GM12878 (cell line): ENCODE measurements around the gene PLCB4. TPM values are rescaled to one million over a fixed set of nuclear protein-coding genes. Genes with fewer than 3 reads are reported as not detected.

Experiments
- ATAC-seq: fragments of 200-7000 bp; cut with Tn5 transposase; 3 replicates; pipeline ENCODE4 v1.9.1; 2020; ENCODE audit warnings: mild to moderate bottlenecking, moderate library complexity
- BruUV-seq: library from RNA; stranded (reverse); fragments of 400-500 nt; replicated peaks from 2 replicates; lab custom pipeline; 2021; lab: Mats Ljungman, UMichigan
- CTCF ChIA-PET: fragments of 300-600 bp; sonication (Branson Sonifier 250); formaldehyde crosslinking; extraction: SDS; loops from one replicate; lab custom pipeline; 2021; ENCODE audit warnings: inconsistent platforms; lab: Yijun Ruan, JAX
- POLR2A ChIA-PET: fragments of 350-600 bp; formaldehyde crosslinking; extraction: SDS; loops from one replicate; lab custom pipeline; 2021; ENCODE audit warnings: inconsistent platforms; lab: Charles Lee
- RAD21 ChIA-PET: fragments of 300-600 bp; sonication (Branson Sonifier 250); formaldehyde crosslinking; loops from one replicate; lab custom pipeline; 2023; ENCODE audit warnings: antibody characterized with exemption; ENCODE audit not compliant: unreplicated experiment; lab: Charles Lee
- SMC1A ChIA-PET: fragments of 300-600 bp; sonication (Branson Sonifier 250); formaldehyde crosslinking; loops from one replicate; lab custom pipeline; 2023; ENCODE audit not compliant: unreplicated experiment, uncharacterized antibody; lab: Charles Lee
- DNase-seq: peaks from one replicate; pipeline ENCODE4 v3.0.0-alpha.2; 2011; ENCODE audit warnings: low read depth, low spot score
- FAIRE-seq: peaks from 3 replicates; lab custom pipeline; 2011; peaks lifted over from hg19 to GRCh38; lab: Jason Lieb, UNC
- H2AFZ ChIP-seq: 2 replicates; pipeline ENCODE4 v1.6.0; 2011; ENCODE audit warnings: low read depth, low read length, control low read depth; ENCODE audit not compliant: control insufficient read depth
- H3K27ac ChIP-seq: 2 replicates; pipeline ENCODE4 v1.5.1; 2011; ENCODE audit warnings: control low read depth; ENCODE audit not compliant: control insufficient read depth, insufficient read depth
- H3K27me3 ChIP-seq, 2 experiments: replicated peaks in 1 of 2; 2 replicates each; pipeline versions ENCODE4 v1.6.0 to v1.6.1; 2011; ENCODE audit warnings: low read length in 1 of 2; ENCODE audit not compliant: control insufficient read depth in 2 of 2, insufficient read depth in 2 of 2
- H3K36me3 ChIP-seq, 2 experiments: 2 replicates each; pipeline ENCODE4 v1.5.1; 2011; ENCODE audit warnings: low read length in 1 of 2; ENCODE audit not compliant: control insufficient read depth in 2 of 2, insufficient read depth in 2 of 2
- H3K4me1 ChIP-seq: 2 replicates; pipeline ENCODE4 v1.6.1; 2011; ENCODE audit warnings: mild to moderate bottlenecking, low read length, moderate library complexity, mixed read lengths; ENCODE audit not compliant: control insufficient read depth, insufficient read depth
- H3K4me2 ChIP-seq: 2 replicates; pipeline ENCODE4 v1.6.0; 2011; ENCODE audit warnings: control low read depth; ENCODE audit not compliant: control insufficient read depth, insufficient read depth
- H3K4me3 ChIP-seq: fragments of 200-600 bp; sonication (generic); 2 replicates; pipeline ENCODE4 v1.5.1; 2016
- H3K79me2 ChIP-seq: 2 replicates; pipeline ENCODE4 v1.6.0; 2011; ENCODE audit warnings: low read length; ENCODE audit not compliant: control insufficient read depth, insufficient read depth
- H3K9ac ChIP-seq: 2 replicates; pipeline ENCODE4 v1.8.0; 2011; ENCODE audit warnings: low read length, control low read depth, mixed read lengths; ENCODE audit not compliant: control insufficient read depth, insufficient read depth
- H3K9me3 ChIP-seq: replicated peaks from 3 replicates; pipeline ENCODE4 v1.5.1; 2011; ENCODE audit warnings: mild to moderate bottlenecking, low read length; ENCODE audit not compliant: control insufficient read depth, insufficient read depth
- H4K20me1 ChIP-seq: 2 replicates; pipeline ENCODE4 v1.6.0; 2011; ENCODE audit not compliant: control insufficient read depth, insufficient read depth
- JUNB ChIP-seq: IDR thresholded peaks from 2 replicates; pipeline ENCODE4 v1.6.1; 2016; ENCODE audit warnings: antibody characterized with exemption, mild to moderate bottlenecking
- KAT2A ChIP-seq: conservative IDR thresholded peaks from 2 replicates; pipeline ENCODE4 v1.6.1; 2011; ENCODE audit warnings: low read depth, low read length; ENCODE audit not compliant: control insufficient read depth
- NR2F1 ChIP-seq: fragments of 450-650 bp; conservative IDR thresholded peaks from 2 replicates; pipeline ENCODE4 v1.6.1; 2017; ENCODE audit warnings: mild to moderate bottlenecking
- NRF1 ChIP-seq: conservative IDR thresholded peaks from 2 replicates; pipeline ENCODE4 v1.6.1; 2011; ENCODE audit warnings: mild to moderate bottlenecking, low read depth, low read length, improper control_type of control experiment
- PAX5 ChIP-seq: IDR thresholded peaks from 2 replicates; pipeline ENCODE4 v1.6.1; 2011; ENCODE audit warnings: low read depth, low read length, borderline replicate concordance
- SMC3 ChIP-seq: IDR thresholded peaks from 2 replicates; pipeline ENCODE4 v1.6.1; 2011; ENCODE audit warnings: low read length, improper control_type of control experiment, borderline replicate concordance
- ZNF207 ChIP-seq: fragments of 450-650 bp; IDR thresholded peaks from 2 replicates; pipeline ENCODE4 v1.6.1; 2014; ENCODE audit warnings: antibody characterized with exemption, mild to moderate bottlenecking, borderline replicate concordance
- ZNF274 ChIP-seq: IDR thresholded peaks from one replicate; pipeline ENCODE4 v1.8.0; 2011; ENCODE audit not compliant: insufficient read length, insufficient read depth
- WGBS: methylation state at CpG from one replicate; pipeline ENCODE4 v1.1.6; 2016; ENCODE audit warnings: low lambda C conversion rate; ENCODE audit not compliant: insufficient replicate concordance, insufficient coverage; ENCODE audit errors: missing lambda C conversion rate; 5-methylcytosine and 5-hydroxymethylcytosine counted together
- in situ Hi-C: fragments of 300-500 bp; cut with MboI; formaldehyde crosslinking; loops from 9 replicates; pipeline ENCODE4 v1.14.3; 2018; ENCODE audit warnings: mixed read lengths
- intact Hi-C: fragments of 100-400 bp; cut with micrococcal nuclease; formaldehyde crosslinking; loops from one replicate; pipeline ENCODE4 v1.14.2; 2022; ENCODE audit not compliant: unreplicated experiment
- polyA plus RNA-seq, 11 experiments: library from polyadenylated mRNA; depleted of rRNA in 4 of 11; unstranded in 6 of 11; stranded (reverse) in 5 of 11; fragments of >200 nt; fragmentation: Nextera tagmentation in 4 of 11; fragmentation: Illumina TruSeq in 1 of 11; extraction: Ambion mirVana in 4 of 11; extraction: Trizol in 1 of 11; gene quantifications; 1 replicate in 1 of 11; 2 replicates in 10 of 11; pipeline versions ENCODE4 v1.2.1 to v1.2.3, GENCODE V29; 2011 to 2016; ENCODE audit warnings: inconsistent platforms in 2 of 11, missing spikeins in 2 of 11, low read depth in 1 of 11
- total RNA-seq, 4 experiments: library from RNA; depleted of rRNA in 3 of 4; stranded (reverse); fragments of >200 nt in 3 of 4; fragmentation: Illumina TruSeq in 1 of 4; extraction: Trizol in 1 of 4; gene quantifications; 2 replicates each; pipeline versions ENCODE4 v1.2.1 to v1.2.3, GENCODE V29; 2013 to 2021
- TF ChIP-seq, protein P1 (sequence below): fragments of 450-650 bp; IDR thresholded peaks from 2 replicates; pipeline ENCODE4 v1.6.1; 2016; ENCODE audit warnings: mild to moderate bottlenecking, moderate library complexity, borderline replicate concordance
- TF ChIP-seq, protein P2 (sequence below): IDR thresholded peaks from 2 replicates; pipeline ENCODE4 v1.6.1; 2011; ENCODE audit warnings: low read depth, mild to moderate bottlenecking, low read length, moderate library complexity, borderline replicate concordance; ENCODE audit errors: extremely low read depth
- TF ChIP-seq, protein P3 (sequence below): fragments of 150-350 bp; IDR thresholded peaks from 2 replicates; pipeline ENCODE4 v1.6.1; 2014; ENCODE audit warnings: mild to moderate bottlenecking, low read depth, low read length
- TF ChIP-seq, protein P4 (sequence below): fragments of 450-650 bp; IDR thresholded peaks from 2 replicates; pipeline ENCODE4 v1.6.1; 2018; ENCODE audit warnings: mild to moderate bottlenecking, low read depth, moderate library complexity; ENCODE audit not compliant: partially characterized antibody
- TF ChIP-seq, protein P5 (sequence below): IDR thresholded peaks from 2 replicates; pipeline ENCODE4 v1.6.1; 2012; ENCODE audit warnings: low read depth, low read length, improper control_type of control experiment

The PLCB4 gene
- total and polyA plus RNA-seq, 10 of the 15 experiments (the other 5 are each of a cell fraction or from before 2014, with no cell fraction given) = not detected

DNA sequence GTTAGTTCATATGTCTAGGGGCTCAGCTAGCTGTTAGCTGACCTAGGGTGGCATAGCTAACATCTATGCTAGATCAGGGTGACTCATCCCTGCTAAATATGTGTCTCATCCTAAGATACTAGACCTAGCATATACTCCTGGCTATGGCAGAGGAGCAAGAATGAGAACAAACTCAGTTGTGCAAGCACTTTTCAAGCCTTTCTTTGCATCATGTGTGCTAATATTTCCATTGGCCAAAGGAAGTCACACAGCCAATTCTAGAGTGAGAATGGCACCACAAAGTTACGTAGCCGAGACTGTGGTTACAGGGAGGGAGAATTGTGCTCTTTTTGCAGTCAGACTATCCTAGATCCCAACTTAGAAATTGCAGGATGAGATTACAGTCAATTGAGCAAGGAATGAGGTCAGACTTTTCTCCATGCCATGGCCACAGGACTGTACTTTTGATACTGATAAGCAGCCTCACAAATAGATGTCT is 78.7 kb downstream of the PLCB4 start (continued):
- TF ChIP-seq, protein P1, sequence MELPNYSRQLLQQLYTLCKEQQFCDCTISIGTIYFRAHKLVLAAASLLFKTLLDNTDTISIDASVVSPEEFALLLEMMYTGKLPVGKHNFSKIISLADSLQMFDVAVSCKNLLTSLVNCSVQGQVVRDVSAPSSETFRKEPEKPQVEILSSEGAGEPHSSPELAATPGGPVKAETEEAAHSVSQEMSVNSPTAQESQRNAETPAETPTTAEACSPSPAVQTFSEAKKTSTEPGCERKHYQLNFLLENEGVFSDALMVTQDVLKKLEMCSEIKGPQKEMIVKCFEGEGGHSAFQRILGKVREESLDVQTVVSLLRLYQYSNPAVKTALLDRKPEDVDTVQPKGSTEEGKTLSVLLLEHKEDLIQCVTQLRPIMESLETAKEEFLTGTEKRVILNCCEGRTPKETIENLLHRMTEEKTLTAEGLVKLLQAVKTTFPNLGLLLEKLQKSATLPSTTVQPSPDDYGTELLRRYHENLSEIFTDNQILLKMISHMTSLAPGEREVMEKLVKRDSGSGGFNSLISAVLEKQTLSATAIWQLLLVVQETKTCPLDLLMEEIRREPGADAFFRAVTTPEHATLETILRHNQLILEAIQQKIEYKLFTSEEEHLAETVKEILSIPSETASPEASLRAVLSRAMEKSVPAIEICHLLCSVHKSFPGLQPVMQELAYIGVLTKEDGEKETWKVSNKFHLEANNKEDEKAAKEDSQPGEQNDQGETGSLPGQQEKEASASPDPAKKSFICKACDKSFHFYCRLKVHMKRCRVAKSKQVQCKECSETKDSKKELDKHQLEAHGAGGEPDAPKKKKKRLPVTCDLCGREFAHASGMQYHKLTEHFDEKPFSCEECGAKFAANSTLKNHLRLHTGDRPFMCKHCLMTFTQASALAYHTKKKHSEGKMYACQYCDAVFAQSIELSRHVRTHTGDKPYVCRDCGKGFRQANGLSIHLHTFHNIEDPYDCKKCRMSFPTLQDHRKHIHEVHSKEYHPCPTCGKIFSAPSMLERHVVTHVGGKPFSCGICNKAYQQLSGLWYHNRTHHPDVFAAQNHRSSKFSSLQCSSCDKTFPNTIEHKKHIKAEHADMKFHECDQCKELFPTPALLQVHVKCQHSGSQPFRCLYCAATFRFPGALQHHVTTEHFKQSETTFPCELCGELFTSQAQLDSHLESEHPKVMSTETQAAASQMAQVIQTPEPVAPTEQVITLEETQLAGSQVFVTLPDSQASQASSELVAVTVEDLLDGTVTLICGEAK = no peak
- TF ChIP-seq PAX5 (no peak), ZNF274 (no peak), NRF1 (no peak)

DNA sequence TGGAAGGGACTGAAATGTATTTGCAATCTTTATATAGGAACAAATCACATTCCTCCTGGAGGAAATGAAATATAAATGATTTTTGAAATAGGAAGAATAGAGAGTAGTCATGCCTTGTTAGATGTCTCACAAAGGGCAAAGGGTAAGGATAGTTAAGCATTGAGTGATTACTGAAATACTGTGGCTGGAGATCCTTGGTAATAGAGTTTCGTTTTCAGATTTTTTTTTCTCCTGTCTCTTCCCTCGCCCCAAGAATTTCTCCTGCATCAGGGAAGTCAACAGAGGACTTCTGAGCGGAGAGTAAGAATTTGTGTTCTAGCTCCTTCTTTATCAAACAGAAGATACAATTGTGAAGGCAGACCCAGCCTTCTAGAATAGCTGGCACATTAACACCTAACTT is 79.4 kb downstream of the PLCB4 start:
- ChIA-PET POLR2A (no interaction called here), RAD21 (no interaction called here), CTCF (no interaction called here)
- no TSS peak for BruUV-seq
- Histone ChIP-seq H3K36me3 (no peaks in the 10 kb centered on the region), H3K27ac (no peak overlapping the region), H3K9me3 (no peaks in the 10 kb centered on the region), H3K9ac (no peak overlapping the region), H4K20me1 (no peaks in the 10 kb centered on the region), H3K79me2 (no peaks in the 10 kb centered on the region), H3K27me3 (no peaks in the 10 kb centered on the region)
- 17% methylated on average over 3 of the region's 3 CpGs for WGBS
- intact Hi-C loops = no loop called here
- DNase-seq (no peak), ATAC-seq (no peak)
- TF ChIP-seq, protein P2, sequence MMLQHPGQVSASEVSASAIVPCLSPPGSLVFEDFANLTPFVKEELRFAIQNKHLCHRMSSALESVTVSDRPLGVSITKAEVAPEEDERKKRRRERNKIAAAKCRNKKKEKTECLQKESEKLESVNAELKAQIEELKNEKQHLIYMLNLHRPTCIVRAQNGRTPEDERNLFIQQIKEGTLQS = no peak
- TF ChIP-seq, protein P3, sequence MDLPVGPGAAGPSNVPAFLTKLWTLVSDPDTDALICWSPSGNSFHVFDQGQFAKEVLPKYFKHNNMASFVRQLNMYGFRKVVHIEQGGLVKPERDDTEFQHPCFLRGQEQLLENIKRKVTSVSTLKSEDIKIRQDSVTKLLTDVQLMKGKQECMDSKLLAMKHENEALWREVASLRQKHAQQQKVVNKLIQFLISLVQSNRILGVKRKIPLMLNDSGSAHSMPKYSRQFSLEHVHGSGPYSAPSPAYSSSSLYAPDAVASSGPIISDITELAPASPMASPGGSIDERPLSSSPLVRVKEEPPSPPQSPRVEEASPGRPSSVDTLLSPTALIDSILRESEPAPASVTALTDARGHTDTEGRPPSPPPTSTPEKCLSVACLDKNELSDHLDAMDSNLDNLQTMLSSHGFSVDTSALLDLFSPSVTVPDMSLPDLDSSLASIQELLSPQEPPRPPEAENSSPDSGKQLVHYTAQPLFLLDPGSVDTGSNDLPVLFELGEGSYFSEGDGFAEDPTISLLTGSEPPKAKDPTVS = no peak
- no peak for TF ChIP-seq SMC3
- TF ChIP-seq, protein P4, sequence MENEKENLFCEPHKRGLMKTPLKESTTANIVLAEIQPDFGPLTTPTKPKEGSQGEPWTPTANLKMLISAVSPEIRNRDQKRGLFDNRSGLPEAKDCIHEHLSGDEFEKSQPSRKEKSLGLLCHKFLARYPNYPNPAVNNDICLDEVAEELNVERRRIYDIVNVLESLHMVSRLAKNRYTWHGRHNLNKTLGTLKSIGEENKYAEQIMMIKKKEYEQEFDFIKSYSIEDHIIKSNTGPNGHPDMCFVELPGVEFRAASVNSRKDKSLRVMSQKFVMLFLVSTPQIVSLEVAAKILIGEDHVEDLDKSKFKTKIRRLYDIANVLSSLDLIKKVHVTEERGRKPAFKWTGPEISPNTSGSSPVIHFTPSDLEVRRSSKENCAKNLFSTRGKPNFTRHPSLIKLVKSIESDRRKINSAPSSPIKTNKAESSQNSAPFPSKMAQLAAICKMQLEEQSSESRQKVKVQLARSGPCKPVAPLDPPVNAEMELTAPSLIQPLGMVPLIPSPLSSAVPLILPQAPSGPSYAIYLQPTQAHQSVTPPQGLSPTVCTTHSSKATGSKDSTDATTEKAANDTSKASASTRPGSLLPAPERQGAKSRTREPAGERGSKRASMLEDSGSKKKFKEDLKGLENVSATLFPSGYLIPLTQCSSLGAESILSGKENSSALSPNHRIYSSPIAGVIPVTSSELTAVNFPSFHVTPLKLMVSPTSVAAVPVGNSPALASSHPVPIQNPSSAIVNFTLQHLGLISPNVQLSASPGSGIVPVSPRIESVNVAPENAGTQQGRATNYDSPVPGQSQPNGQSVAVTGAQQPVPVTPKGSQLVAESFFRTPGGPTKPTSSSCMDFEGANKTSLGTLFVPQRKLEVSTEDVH = no peak
- no peak for TF ChIP-seq NR2F1
- TF ChIP-seq, protein P5, sequence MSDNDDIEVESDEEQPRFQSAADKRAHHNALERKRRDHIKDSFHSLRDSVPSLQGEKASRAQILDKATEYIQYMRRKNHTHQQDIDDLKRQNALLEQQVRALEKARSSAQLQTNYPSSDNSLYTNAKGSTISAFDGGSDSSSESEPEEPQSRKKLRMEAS = no peak
- TF ChIP-seq KAT2A = no peak
- TF ChIP-seq ZNF207 = no peak
- no peak for TF ChIP-seq JUNB
- TF ChIP-seq, all 136 proteins: peak for 0
- Histone ChIP-seq H3K4me1 (no peaks in the 10 kb centered on the region), H3K4me3 (no peak overlapping the region), H2AFZ (no peak overlapping the region), H3K4me2 (no peak overlapping the region)
- in situ Hi-C loops = no loop called here
- SMC1A ChIA-PET = no interaction called here
- no peak for FAIRE-seq
